GM21447 (cell line): ENCODE data around the gene CLEC16A.

Source experiments
- ATAC-seq: cut with Tn5 transposase; IDR thresholded peaks from one replicate; pipeline ENCODE4 v1.9.1; 2021; ENCODE audit not compliant: unreplicated experiment

CLEC16A gene

DNA sequence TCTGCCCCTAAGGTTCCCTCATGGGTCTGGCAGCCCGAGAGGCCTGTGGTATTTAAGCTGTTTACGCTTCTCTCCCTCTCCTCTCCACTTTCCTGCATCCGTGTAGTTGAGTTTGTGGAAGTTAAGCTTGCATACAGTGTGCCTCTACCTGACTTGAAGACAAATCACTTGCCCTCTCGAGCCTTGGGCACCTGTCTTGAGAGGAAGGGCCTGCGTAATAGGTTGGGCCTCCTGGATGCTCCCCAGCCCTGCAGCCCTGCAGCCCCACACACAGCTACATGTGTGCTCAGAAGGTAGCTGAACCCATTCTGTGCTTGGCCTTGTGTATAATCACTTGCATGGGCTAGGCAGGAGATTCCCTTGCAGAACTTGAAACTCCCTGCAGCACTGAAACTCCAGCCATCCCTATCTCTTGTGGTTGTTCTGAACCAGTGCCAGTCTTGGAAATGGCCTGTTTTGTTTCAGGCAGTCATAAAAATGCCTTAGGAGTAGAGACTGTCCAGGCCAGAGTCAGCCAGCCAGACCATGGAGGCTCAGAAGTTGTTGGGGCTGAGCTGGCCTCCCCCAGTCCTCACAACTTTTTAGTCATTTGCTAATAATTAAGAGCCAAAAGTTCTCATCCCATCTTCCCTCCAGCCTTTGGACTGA lies 134.6 kb downstream of the CLEC16A start:
- ATAC-seq = no peak

DNA sequence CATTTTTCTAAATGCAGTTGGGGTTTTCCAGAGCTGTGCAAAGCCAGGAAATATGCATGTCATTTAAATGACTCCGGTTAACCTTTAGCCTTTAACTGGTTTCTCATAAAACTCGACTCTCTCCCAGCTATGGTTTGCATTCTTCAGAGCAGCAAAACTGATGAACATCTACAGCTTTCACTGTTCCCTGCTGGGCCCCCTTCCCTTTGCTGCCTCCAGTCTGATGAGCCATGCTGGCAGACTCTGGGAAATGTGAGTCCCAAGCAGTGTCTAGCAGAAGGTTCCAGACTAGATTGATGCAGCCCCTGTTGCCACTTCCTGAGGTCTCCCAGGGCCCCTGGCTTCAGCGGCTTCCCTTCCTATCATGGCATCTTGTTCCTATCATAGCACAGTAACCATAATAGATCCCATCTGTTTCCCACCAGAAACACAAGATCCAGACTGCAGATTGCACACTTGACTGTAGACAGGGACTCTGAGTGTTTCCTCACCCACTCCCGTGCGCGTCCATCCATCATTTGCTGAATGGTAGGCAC lies 135.4 kb downstream of the CLEC16A start:
- ATAC-seq = no peak

DNA sequence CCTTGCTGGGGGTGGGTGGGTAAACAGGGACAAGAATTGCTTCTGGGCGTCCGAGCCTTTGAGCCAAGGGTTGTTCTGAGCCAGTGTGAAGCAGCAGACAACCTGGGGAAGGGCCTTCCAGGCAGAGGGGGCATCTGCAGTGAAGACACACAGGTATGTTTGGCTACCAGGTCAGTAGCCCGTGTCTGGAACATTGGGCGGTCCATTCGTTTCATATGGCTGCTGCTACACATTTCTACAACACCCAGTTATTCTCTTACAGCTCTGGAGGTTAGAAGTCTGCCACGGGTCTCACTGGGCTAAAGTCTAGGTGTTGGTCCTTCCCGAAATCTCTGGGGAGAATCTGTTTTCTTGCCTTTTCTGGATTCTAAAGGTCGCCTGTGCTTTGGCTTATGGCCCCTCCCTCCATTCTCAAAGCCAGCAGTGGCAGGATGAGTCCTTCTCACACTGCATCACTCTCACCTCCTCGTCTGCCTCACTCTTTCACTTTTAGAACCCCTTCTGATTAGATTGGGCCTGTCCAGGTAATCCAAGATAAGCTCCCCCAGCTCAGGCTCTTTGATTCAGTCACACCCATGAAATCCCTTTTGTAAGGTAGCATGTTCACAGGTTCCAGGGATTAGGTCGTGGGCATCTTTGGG lies 136.1 kb downstream of the CLEC16A start:
- ATAC-seq = no peak

DNA sequence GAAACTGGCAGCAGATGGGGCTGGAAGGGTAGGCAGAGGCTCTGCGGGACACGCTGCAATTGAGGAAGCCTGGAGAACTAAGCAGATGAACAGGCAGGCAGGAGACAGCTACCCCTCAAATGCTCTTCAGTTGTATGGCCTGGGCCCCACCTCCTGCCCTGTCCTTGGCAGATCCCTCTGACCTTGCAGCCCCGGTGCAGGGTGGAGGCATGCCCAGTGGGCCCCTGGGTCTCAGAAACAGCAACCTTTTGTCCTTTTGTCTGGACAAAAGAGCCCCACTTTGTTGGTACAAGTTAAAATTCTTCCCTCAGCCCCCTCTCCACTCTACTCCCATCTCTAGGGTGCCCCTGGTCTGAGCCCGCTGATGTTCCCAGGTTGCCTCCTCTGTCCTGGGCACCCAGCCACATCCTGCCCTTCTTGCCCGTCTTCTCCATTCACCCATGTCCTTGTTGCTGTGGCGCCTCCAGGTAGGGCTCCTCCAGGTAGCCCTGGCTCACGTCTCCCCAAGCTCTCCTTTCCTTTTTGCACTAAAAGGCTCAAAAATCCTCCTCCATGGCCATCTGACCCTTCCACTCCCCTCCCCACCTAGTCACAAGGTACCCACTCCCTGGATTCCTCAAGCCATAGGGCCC lies 136.8 kb downstream of the CLEC16A start:
- ATAC-seq = no peak

DNA sequence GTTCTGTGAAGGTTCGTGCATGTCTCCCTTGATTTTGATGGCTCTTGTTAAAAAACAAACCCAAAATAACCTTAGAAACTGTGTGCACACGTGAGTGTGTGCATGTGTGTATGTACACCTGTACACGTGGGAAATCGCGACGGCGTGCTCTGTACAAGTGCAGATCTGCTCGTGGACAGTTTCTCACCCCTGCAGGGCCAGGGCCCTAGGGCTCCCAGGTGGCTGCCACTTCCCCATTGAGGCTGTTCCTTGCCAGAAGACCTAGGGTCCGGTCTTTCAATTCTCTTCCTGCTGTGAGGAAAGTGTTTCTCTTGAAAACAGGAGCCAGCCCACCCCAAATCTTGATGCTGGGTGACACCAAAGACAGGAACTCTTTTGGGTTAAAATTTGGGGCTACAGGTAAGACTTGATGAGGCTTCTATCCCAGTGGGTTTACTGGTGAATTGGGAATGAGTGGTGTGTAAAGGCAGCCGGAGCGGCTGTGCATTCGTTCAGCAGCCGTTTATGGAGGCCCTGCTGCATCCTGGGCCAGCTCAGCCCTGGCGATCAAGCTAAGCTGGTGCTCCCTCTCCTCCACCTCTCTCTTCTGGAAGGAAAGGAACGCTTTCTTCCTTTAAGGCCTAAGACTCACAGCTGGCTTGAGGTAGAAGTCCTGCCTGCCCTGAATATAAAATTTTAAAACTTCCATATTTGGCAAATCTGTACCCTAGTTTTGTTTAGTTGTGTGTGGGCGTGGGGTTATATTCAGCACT lies 137.9 kb downstream of the CLEC16A start:
- no peak for ATAC-seq

DNA sequence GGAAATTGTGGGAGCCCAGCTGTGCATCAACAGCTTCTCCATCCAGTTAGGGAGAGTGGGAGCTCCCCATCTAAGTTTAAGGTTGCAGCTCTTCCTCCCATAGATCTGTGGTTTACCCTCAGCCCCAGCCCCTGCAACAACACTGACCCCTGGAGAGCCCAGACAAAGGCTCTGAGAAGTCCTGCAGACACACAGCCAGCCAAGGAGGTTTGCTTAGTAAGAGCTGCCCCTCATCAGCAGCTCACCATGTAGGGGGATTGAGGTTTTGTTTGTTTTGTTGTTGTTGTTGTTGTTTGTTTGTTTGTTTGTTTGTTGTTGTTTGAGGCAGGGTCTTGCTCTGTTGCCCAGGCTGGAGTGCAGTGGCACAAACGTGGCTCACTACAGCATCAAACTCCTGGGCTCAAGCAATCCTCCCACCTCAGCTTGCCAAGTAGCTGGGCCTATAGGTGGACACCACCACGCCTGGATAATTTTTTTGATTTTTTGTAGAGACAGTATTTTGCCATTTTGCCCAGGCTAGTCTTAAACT lies 138.6 kb downstream of the CLEC16A start:
- no peak for ATAC-seq

DNA sequence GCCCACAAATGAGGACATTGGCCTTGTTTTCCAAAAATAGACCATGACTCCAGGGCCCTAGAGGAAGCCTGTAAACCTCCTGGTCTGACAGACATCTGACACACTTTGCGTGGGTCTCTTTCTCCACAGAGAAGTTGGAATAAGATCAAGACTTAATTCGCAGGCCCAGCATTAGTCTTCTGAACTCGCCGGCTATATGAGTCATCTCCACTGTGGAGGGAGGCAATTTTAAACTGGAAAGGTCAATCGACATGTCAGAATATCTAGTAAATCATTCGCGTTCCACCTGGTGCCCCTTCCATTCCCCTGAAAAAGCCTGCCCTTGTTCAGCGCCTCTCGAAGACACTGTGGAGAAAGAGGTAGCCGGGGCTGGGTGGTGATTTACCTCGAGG lies 140.1 kb downstream of the CLEC16A start:
- no peak for ATAC-seq

DNA sequence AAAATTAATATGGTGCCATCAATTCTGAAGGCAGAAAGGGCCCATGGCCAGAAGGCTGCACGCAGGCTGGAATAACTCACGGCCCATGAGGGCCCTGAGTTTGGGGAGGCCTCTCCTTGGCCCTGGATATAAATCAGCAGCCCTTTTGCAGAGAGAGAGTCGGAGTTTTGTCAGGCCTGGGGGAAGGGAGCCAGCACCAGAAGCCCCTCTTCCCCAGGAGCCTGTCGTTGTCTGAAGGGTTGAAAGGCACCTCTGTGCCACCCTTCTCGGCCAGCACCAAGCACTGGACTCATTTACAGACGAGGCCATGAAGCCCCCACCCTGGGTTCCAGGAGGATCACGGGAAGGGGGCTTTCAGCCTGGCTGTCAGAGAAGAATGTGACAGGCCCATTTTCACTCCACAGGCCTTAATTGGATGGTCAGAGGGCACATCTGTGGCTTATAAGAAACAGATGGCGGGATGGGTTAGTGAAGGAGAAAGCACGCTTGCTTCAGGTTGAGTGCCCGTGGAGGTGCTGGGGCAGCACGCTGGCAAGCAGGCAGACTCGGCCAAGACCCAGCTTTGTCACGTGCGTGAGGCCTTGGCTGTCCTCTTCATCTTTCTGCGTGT lies 140.6 kb downstream of the CLEC16A start:
- no peak for ATAC-seq

DNA sequence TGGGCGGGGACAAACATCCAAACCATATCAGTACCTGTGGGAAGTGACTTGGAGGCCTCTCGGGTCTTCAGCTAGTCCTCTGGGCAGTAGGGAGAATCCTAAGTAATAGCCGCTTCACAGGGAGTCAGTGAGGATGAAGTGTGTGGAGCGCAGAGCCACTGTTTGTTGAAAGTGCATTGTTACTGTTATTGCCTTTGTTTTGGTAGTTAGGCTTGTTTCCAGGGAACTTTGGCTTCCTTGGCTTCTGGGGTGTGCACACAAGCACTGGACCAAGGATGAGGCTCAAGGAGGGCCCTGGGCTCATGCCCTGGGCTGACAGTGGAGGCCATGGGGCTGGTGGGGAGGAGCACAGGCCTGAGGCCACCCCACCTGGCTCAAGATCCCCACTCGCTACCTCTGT lies 141.6 kb downstream of the CLEC16A start:
- ATAC-seq = no peak

DNA sequence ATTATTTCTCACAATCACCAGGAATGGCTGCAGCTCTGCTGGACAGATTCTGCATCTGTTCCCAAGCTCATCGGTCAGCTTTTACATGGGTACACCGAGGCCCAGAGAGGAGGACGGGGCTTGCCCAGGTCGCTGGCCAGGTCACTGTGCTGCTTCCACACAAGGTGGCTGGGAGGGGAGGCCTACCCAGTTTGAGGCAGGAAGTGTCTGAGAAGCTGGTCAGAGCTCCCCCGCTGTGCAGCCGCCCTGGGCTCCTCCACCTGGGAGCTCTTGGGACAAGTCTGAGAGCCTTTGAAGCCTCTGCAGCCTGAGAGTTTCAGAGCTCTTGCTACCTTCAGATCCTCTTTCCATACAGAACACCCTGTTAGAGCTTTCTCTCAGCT lies 143.3 kb downstream of the CLEC16A start:
- no peak for ATAC-seq

DNA sequence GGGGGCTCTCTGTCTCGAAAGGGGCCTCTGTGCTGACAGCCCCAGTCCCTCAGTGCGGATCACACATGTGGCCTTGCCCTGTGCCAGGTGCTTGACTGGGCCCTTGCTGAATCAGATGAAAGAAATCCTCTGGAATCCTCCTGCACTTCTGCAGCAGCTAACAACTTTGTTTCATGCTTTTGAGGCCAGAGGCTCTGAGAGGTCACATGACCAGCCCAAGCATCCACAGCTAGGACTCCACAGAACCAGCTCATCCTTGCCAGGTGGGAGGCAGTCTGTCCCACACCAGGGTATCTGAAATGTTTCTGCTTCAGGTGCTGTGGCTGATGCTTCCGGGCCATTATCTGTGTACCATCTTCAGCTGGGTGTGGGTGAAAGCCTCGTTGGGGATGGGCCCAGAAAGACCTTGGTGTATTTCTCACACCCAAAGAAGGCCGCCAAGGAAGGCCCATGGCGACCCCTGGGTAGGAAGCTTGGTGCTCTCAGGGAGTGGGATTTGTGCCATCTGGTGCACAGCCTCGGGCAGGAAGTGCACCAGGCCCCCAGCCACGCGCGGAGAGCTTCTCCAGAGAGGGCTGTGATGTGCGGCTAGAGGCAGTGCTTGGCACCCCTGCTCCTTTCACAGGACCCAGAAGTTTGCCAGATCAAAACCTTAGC lies 143.8 kb downstream of the CLEC16A start:
- ATAC-seq = no peak

DNA sequence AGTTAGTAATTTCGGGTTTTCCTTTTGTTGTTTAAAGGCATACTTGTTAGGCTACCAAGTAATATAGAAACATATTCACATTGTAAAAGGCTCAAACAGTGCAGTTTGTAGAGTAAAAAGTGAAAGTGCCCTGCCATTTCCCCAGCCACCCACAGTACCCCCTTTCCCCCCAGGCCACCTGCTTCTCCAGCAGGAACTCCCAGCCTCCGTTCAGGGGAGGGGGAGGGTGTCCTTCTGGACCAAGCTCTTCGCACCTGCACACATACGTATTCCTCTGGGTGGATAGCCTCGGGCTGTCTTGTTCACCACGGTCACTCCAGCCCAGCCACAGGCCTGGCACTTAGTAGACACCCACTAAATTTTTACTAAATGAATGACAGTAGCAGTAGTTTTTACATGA lies 144.5 kb downstream of the CLEC16A start:
- no peak for ATAC-seq

DNA sequence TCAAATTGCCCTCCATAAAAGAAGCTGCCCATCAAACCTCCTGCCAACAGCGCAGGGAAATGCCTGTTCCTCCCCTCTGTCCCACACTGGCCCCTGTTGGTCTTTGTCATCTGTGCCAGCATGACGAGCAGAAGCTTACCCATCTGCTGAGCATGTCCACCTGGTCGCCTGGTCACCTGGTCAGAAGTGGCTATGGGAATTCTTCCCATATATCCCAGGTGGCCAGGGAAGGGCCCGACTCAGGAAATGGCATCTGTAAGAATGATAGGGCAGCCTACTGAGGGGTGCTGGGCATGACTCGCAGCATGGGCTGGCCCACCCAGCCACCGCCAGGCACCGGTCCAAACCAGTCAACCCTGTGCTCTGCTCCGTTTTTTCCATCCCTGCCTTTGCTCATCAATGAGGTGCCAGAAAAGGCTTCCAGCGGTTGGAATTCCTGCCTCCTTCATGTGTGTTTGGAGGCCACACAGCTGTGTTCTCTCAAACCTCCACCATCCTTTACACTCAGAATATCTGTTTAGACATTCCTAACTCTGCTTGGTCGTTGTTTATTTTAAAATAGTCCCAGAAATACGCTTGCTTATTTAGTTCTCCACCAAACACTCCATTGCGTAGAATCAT lies 145.2 kb downstream of the CLEC16A start:
- no peak for ATAC-seq

DNA sequence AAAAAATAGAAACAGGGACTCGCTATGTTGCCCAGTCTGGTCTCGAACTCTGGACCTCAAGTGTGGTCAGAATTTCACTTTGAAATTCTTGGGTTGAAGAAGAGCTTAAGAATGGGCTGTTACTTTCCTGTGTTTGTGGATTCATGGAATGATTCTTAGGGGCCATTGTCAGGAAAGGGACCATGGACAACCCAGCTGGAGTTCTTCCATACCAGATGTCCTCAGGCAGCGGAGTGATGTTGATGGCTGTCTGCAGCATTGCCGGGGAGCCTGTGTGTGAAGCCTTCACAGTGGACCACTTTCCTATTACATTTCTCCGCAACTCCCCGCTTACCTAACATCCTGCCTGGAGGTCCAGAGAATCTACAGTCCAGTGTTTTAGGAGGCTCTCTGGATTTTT lies 145.9 kb downstream of the CLEC16A start:
- ATAC-seq = no peak

DNA sequence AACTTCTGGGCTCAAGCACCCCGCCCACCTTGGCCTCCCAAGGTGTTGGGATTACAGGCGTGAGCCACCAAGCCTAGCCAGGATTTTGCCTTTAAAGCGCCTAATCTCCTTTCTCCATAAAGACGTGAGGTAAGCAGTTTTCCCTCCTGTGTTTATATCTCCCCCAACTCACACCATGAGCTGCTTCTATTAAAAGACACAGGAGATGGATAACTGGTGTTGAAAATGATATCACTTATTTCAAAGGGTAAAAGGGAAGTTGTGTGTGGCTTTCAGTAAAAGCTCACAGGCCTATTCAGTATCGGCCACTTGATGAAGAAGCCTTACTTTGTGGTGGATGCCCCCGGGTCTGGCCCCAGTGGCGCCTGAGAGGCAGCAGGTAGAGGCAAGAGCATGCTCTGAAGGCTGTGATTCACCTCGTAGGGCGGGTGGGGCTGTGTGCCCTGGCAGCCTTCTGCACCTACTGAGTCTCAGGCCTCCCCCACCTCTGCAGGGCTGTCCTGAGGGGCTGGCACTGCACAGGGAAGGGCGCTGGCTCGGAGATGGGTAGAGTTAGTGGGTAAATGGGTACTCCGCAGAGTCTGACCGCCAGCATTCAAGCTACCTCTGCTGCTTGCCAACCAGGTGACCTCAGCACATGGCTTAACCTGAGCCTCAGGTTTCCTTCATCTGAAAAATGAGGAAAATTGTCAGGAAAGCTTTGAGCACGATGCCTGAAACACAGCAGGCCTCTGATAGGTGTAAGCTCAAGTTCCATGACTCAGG lies 146.8 kb downstream of the CLEC16A start:
- no peak for ATAC-seq

DNA sequence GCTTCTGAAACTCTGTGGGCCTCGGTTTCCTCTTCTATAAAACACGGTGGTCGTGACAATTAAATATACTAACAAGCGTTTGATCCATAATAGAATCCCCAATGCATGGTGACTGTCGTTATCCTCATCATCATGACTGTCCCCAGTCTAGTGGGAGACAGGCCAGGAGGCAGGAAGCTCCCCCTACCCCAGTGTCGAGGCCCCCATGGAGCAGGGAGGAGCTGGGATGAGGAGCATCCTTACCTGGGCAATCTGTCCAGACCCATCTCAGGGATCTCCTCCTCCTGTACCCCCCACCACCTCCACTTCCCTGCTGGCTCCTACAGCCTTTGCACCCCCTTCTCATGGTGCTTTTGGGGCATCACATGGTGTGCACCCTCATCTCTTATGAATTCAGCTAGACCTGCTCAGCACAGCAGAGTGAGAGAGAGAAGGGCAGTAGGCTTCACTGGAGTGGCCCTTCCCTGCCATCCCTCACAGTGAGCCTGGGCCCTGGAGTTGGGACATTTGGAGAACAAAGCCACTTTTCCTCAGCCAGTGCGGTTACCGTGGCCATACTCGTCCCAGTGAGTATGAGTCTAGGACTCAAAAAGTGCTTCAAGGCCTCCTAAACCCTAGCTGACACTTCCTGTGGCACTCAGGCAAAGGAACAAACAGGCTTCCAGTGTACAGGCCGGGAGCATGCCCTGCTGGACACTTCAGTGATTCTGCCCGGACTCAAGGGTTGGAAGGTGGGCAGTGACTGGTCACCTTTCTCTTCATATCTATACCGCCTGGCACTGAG lies 148.6 kb downstream of the CLEC16A start:
- no peak for ATAC-seq

DNA sequence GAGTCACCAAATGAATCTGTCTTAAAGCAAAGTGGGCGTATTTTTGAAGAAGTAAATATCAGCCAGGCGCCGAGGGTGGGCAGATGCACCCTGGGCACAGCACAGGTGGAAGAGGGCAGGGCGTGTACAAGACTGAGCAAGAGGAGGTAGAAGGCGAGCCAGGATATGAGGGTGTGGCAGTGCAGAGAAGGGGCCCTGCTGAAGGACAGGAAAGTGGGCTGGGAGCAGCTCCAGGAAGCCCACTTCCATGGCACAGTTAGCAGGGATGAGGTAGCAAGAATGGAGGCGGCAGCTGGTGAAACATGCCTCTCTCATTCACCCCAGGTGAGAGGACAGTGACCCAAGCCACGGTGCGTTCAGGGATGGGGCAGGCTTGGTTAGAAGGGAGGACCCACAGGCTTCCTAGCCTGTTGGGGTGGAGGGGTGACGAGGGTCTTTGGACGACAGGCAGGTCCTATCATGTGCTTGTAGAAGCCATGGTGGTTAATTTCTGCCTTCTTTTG lies 149.3 kb downstream of the CLEC16A start:
- ATAC-seq = no peak
